DOHH2 (cell line): ENCODE data around the gene TMED10.

Experiments
- H3F3A ChIP-seq: fragments of 200-600 bp; sonication (generic), shearing (Covaris generic); 2 replicates; pipeline ENCODE4 v1.6.0; 2016; ENCODE audit warnings: antibody characterized with exemption, mild to moderate bottlenecking; ENCODE audit not compliant: control insufficient read depth, insufficient read depth
- H3K27ac ChIP-seq: fragments of 200-600 bp; sonication (generic); 2 replicates; pipeline ENCODE4 v1.5.1; 2014; ENCODE audit warnings: low read depth, mild to moderate bottlenecking, low read length, moderate library complexity
- H3K27me3 ChIP-seq: fragments of 200-600 bp; sonication (generic); 2 replicates; pipeline ENCODE4 v1.6.1; 2014; ENCODE audit warnings: mild to moderate bottlenecking, low read length, mixed read lengths; ENCODE audit not compliant: control insufficient read depth
- H3K36me3 ChIP-seq: fragments of 200-600 bp; sonication (generic); 2 replicates; pipeline ENCODE4 v1.6.1; 2014; ENCODE audit warnings: mild to moderate bottlenecking, low read length, moderate library complexity, mixed read lengths; ENCODE audit not compliant: control insufficient read depth
- H3K4me1 ChIP-seq: fragments of 200-600 bp; sonication (generic); 2 replicates; pipeline ENCODE4 v1.6.1; 2014; ENCODE audit warnings: mild to moderate bottlenecking, low read length, mixed read lengths; ENCODE audit not compliant: control insufficient read depth
- H3K4me2 ChIP-seq: fragments of 200-600 bp; sonication (generic); 2 replicates; pipeline ENCODE4 v1.6.0; 2014; ENCODE audit warnings: mild to moderate bottlenecking, low read length, moderate library complexity
- H3K4me3 ChIP-seq: fragments of 200-600 bp; sonication (generic); 2 replicates; pipeline ENCODE4 v1.5.1; 2014; ENCODE audit warnings: mild to moderate bottlenecking, low read length, mixed read lengths
- H3K79me2 ChIP-seq: fragments of 200-600 bp; sonication (generic); 2 replicates; pipeline ENCODE4 v1.6.1; 2014; ENCODE audit warnings: mild to moderate bottlenecking, low read length, mixed read lengths; ENCODE audit not compliant: control insufficient read depth
- H3K9me2 ChIP-seq: fragments of 200-600 bp; sonication (generic); replicated peaks from 2 replicates; pipeline ENCODE4 v1.6.1; 2014; ENCODE audit warnings: mild to moderate bottlenecking, low read length, mixed read lengths; ENCODE audit not compliant: control insufficient read depth
- H3K9me3 ChIP-seq: fragments of 200-600 bp; sonication (generic); 2 replicates; pipeline ENCODE4 v1.6.1; 2014; ENCODE audit warnings: antibody characterized with exemption, low read length, mixed read lengths; ENCODE audit not compliant: control insufficient read depth, insufficient read depth
- H4K20me1 ChIP-seq: fragments of 200-600 bp; sonication (generic); 2 replicates; pipeline ENCODE4 v1.6.0; 2014; ENCODE audit warnings: low read depth, mild to moderate bottlenecking, antibody characterized with exemption, low read length, moderate library complexity; ENCODE audit not compliant: control insufficient read depth, insufficient read depth
- CTCF ChIP-seq: fragments of 200-600 bp; sonication (generic); IDR thresholded peaks from one replicate; pipeline ENCODE4 v1.5.1; 2014; ENCODE audit warnings: antibody characterized with exemption, mild to moderate bottlenecking, low read depth, low read length; ENCODE audit not compliant: poor library complexity, severe bottlenecking
- EZH2phosphoT487 ChIP-seq: fragments of 200-600 bp; sonication (generic); IDR thresholded peaks from 2 replicates; pipeline ENCODE4 v1.6.1; 2017; ENCODE audit warnings: borderline replicate concordance, mild to moderate bottlenecking, antibody characterized with exemption, low read length, moderate library complexity, mixed read lengths

The TMED10 gene

GRCh38 chr14:75088153-75088552 lies 88.3 kb downstream of the TMED10 start:
- no peaks in the 10 kb centered on the region for H3K27me3 ChIP-seq
- no peak overlapping the region for H3K27ac ChIP-seq
- peaks cover 6% of the 10 kb centered on the region; the same call in 1 of the 2 replicates for H4K20me1 ChIP-seq
- H3K36me3 ChIP-seq = peaks cover 80% of the 10 kb centered on the region
- H3K9me3 ChIP-seq = no peaks in the 10 kb centered on the region
- no peak overlapping the region for H3K4me3 ChIP-seq
- no peak overlapping the region for H3K4me2 ChIP-seq
- TF ChIP-seq EZH2phosphoT487 (no peak), CTCF (no peak)
- no peaks in the 10 kb centered on the region for H3K9me2 ChIP-seq
- H3K79me2 ChIP-seq = no peaks in the 10 kb centered on the region
- H3F3A ChIP-seq = no peaks in the 10 kb centered on the region
- H3K4me1 ChIP-seq = no peaks in the 10 kb centered on the region

GRCh38 chr14:75084513-75084912 lies 91.9 kb downstream of the TMED10 start:
- no peak for TF ChIP-seq CTCF
- no peak for TF ChIP-seq EZH2phosphoT487
- Histone ChIP-seq H3K4me1 (no peaks in the 10 kb centered on the region), H4K20me1 (peaks cover 6% of the 10 kb centered on the region; the same call in 1 of the 2 replicates), H3K36me3 (peaks cover 76% of the 10 kb centered on the region), H3K9me2 (no peaks in the 10 kb centered on the region), H3K27ac (no peak overlapping the region), H3K9me3 (no peaks in the 10 kb centered on the region), H3K79me2 (no peaks in the 10 kb centered on the region), H3K27me3 (no peaks in the 10 kb centered on the region), H3K4me3 (no peak overlapping the region), H3F3A (no peaks in the 10 kb centered on the region), H3K4me2 (no peak overlapping the region)

- H3K9me3 ChIP-seq = no peaks in the 10 kb centered on the region
- 0 out of 2 replicates have a peak, but pooled peaks cover 3% of the 10 kb centered on the region for H3F3A ChIP-seq
- H3K9me2 ChIP-seq = no peaks in the 10 kb centered on the region
- H3K4me1 ChIP-seq = no peaks in the 10 kb centered on the region
- peaks cover 4% of the 10 kb centered on the region; the same call in 1 of the 2 replicates for H4K20me1 ChIP-seq
- H3K36me3 ChIP-seq = peaks cover 69% of the 10 kb centered on the region
- no peak overlapping the region for H3K27ac ChIP-seq
- no peak for TF ChIP-seq EZH2phosphoT487
- no peak for TF ChIP-seq CTCF
- H3K4me2 ChIP-seq = no peak overlapping the region
- H3K4me3 ChIP-seq = no peak overlapping the region
- no peaks in the 10 kb centered on the region for H3K27me3 ChIP-seq
- no peaks in the 10 kb centered on the region for H3K79me2 ChIP-seq
These were observed 93.1 kb downstream of the TMED10 start for GRCh38 chr14:75083271-75083670.
